MM.1S (cell line): ENCODE results near the gene MCU.

ENCODE experiments used
- EZH2 ChIP-seq: fragments of 300-600 bp; sonication (generic); optimal IDR thresholded peaks from 2 replicates; pipeline ENCODE3; 2017; ENCODE audit warnings: low read depth, mild to moderate bottlenecking, antibody characterized with exemption, low read length, mixed read lengths
- EZH2phosphoT487 ChIP-seq: fragments of 300-600 bp; sonication (generic); IDR thresholded peaks from 2 replicates; pipeline ENCODE4 v1.6.1; 2018; ENCODE audit warnings: antibody characterized with exemption, low read length
- TF ChIP-seq, protein P1 (sequence below): fragments of 300-600 bp; sonication (generic); IDR thresholded peaks from 2 replicates; pipeline ENCODE4 v1.5.1; 2016; ENCODE audit warnings: antibody characterized with exemption, low read length, mixed read lengths

DNA sequence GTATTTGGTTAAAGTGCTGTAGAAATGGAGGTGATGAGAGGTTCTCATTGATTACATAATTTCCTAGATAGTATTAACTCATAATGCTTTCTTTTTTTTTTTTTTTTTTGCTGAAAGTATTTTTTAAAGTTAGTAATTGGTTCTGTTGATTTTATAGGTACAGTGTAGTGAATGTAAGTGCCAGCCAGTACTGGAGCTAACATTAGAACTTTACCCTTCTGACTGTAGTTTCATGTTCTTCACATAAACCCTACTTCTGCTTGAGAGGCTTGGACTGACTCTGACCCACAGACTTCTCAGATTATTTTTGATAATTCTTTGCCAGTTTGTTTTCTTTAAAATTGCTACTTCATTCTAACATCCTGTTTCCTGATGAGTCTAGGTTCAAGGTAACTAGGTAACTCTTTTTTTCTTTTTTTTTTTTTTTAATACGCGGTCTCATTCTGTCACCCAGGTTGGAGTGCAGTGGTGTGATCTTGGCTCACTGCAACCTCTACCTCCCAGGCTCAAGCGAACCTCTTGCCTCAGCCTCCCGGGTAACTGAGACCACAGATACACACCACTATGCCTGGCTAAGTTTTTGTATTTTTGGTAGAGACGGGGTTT, 109.4 kb downstream of the MCU start:
- TF ChIP-seq, protein P1, sequence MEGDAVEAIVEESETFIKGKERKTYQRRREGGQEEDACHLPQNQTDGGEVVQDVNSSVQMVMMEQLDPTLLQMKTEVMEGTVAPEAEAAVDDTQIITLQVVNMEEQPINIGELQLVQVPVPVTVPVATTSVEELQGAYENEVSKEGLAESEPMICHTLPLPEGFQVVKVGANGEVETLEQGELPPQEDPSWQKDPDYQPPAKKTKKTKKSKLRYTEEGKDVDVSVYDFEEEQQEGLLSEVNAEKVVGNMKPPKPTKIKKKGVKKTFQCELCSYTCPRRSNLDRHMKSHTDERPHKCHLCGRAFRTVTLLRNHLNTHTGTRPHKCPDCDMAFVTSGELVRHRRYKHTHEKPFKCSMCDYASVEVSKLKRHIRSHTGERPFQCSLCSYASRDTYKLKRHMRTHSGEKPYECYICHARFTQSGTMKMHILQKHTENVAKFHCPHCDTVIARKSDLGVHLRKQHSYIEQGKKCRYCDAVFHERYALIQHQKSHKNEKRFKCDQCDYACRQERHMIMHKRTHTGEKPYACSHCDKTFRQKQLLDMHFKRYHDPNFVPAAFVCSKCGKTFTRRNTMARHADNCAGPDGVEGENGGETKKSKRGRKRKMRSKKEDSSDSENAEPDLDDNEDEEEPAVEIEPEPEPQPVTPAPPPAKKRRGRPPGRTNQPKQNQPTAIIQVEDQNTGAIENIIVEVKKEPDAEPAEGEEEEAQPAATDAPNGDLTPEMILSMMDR: no peak
- TF ChIP-seq EZH2phosphoT487 (no peak), EZH2 (no peak)
